Common myeloid progenitor, CD34-positive (primary cell): ENCODE measurements around the gene TADA2A.

Experiments used
- CTCF ChIA-PET: fragments of 350-600 bp; sonication (Branson Sonifier 250); formaldehyde crosslinking; loops from one replicate; lab custom pipeline; 2021; ENCODE audit warnings: antibody characterized with exemption; lab: Charles Lee
- POLR2A ChIA-PET: fragments of 350-600 bp; sonication (Branson Sonifier 250); formaldehyde crosslinking; loops from one replicate; lab custom pipeline; 2021; ENCODE audit warnings: antibody characterized with exemption; lab: Charles Lee
- DNase-seq, 3 donors: peaks; one replicate each; pipeline versions ENCODE4 v3.0.0 to v3.0.0-alpha.2; 2013
- H3K27ac ChIP-seq, 2 experiments: 1 replicate in 1 of 2; 2 replicates in 1 of 2; pipeline ENCODE4 v1.7.0; 2013; ENCODE audit warnings: inconsistent platforms in 2 of 2, low read length in 2 of 2, mild to moderate bottlenecking in 2 of 2, low read depth in 1 of 2, moderate library complexity in 1 of 2; ENCODE audit not compliant: severe bottlenecking in 2 of 2, insufficient read depth in 1 of 2, poor library complexity in 1 of 2
- H3K27me3 ChIP-seq, 5 experiments: replicated peaks in 2 of 5; 1 replicate in 3 of 5; 2 replicates in 2 of 5; pipeline versions ENCODE4 v1.6.1 to v1.7.0; 2013; ENCODE audit warnings: low read length in 4 of 5, mild to moderate bottlenecking in 2 of 5, moderate library complexity in 2 of 5, inconsistent platforms in 1 of 5; ENCODE audit not compliant: insufficient read depth in 5 of 5, control insufficient read depth in 4 of 5
- H3K36me3 ChIP-seq, 4 experiments: 1 replicate in 2 of 4; 2 replicates in 2 of 4; pipeline versions ENCODE4 v1.6.1 to v1.7.0; 2013; ENCODE audit warnings: low read length in 3 of 4, control low read depth in 1 of 4, mild to moderate bottlenecking in 1 of 4; ENCODE audit not compliant: control insufficient read depth in 4 of 4, insufficient read depth in 4 of 4
- H3K4me1 ChIP-seq, 4 experiments: 1 replicate in 3 of 4; 2 replicates in 1 of 4; pipeline versions ENCODE4 v1.6.1 to v1.7.1; 2013; ENCODE audit warnings: low read length in 3 of 4, mild to moderate bottlenecking in 3 of 4, control low read depth in 1 of 4, inconsistent platforms in 1 of 4, moderate library complexity in 1 of 4; ENCODE audit not compliant: control insufficient read depth in 4 of 4, insufficient read depth in 4 of 4; ENCODE audit errors: control extremely low read depth in 1 of 4
- H3K4me3 ChIP-seq, 7 experiments: 1 replicate in 4 of 7; 2 replicates in 3 of 7; pipeline versions ENCODE4 v1.5.1 to v1.7.0; 2013; ENCODE audit warnings: mild to moderate bottlenecking in 7 of 7, low read length in 6 of 7, moderate library complexity in 6 of 7, inconsistent platforms in 2 of 7, low read depth in 2 of 7, control low read depth in 1 of 7; ENCODE audit not compliant: insufficient read depth in 4 of 7, control insufficient read depth in 1 of 7; ENCODE audit errors: extremely low read depth in 1 of 7
- H3K9me3 ChIP-seq, 5 experiments: 1 replicate in 4 of 5; 2 replicates in 1 of 5; pipeline versions ENCODE4 v1.6.1 to v1.7.1; 2013; ENCODE audit warnings: low read length in 4 of 5, mild to moderate bottlenecking in 2 of 5, inconsistent platforms in 1 of 5, low read depth in 1 of 5, moderate library complexity in 1 of 5; ENCODE audit not compliant: control insufficient read depth in 4 of 5, insufficient read depth in 2 of 5; ENCODE audit errors: control extremely low read depth in 1 of 5
- WGBS: methylation state at CpG from one replicate; pipeline ENCODE4 v1.1.5; 2013; ENCODE audit not compliant: insufficient coverage; 5-methylcytosine and 5-hydroxymethylcytosine counted together

The TADA2A gene

GRCh38 chr17:37458805-37459204, 52.1 kb downstream of the TADA2A start:
- H3K27ac ChIP-seq: no peak overlapping the region
- H3K4me1 ChIP-seq: no peaks in the 10 kb centered on the region
- no peak overlapping the region for H3K4me3 ChIP-seq
- H3K36me3 ChIP-seq: peaks cover 10 to 27% (median 21%) of the 10 kb centered on the region in 4 experiments
- H3K9me3 ChIP-seq: no peaks in the 10 kb centered on the region
- no peaks in the 10 kb centered on the region for H3K27me3 ChIP-seq
- 100% methylated on average over 2 of the region's 3 CpGs for WGBS
- no peak for DNase-seq
- ChIA-PET CTCF (interaction anchor here (1.4 kb wide), 1 partner anchor 9 kb away, joined by 3 read pairs; no protein-coding TSS in a partner anchor), POLR2A (no interaction called here)

- Histone ChIP-seq H3K36me3 (peaks cover 10 to 33% (median 28%) of the 10 kb centered on the region in 4 experiments), H3K9me3 (no peaks in the 10 kb centered on the region), H3K4me3 (no peak overlapping the region), H3K27me3 (no peaks in the 10 kb centered on the region), H3K27ac (no peak overlapping the region), H3K4me1 (no peaks in the 10 kb centered on the region)
- ChIA-PET CTCF (no interaction called here), POLR2A (no interaction called here)
- no peak for DNase-seq
- WGBS: 90% methylated on average over 2 of the region's 3 CpGs
Observed at GRCh38 chr17:37461668-37462067, 55.0 kb downstream of the TADA2A start.

GRCh38 chr17:37462492-37462891, 55.8 kb downstream of the TADA2A start:
- ChIA-PET POLR2A (no interaction called here), CTCF (no interaction called here)
- Histone ChIP-seq H3K4me3 (no peak overlapping the region), H3K27ac (no peak overlapping the region), H3K9me3 (no peaks in the 10 kb centered on the region), H3K36me3 (peaks cover 8 to 39% (median 31%) of the 10 kb centered on the region in 4 experiments), H3K4me1 (no peaks in the 10 kb centered on the region), H3K27me3 (no peaks in the 10 kb centered on the region)
- DNase-seq: no peak
- WGBS: no CpG with 5 or more reads among the region's 5 CpGs

- ChIA-PET CTCF (no interaction called here), POLR2A (no interaction called here)
- Histone ChIP-seq H3K27me3 (no peaks in the 10 kb centered on the region), H3K27ac (no peak overlapping the region), H3K4me1 (no peaks in the 10 kb centered on the region), H3K9me3 (no peaks in the 10 kb centered on the region), H3K36me3 (peaks cover 8 to 44% (median 32%) of the 10 kb centered on the region in 4 experiments), H3K4me3 (no peak overlapping the region)
- DNase-seq: no peak
- WGBS: no CpG with 5 or more reads among the region's 3 CpGs
Observed at GRCh38 chr17:37463039-37463438, 56.4 kb downstream of the TADA2A start.

GRCh38 chr17:37465069-37465616, 58.5 kb downstream of the TADA2A start:
- 100% methylated on average over 7 of the region's 7 CpGs for WGBS
- peaks cover 8 to 51% (median 31%) of the 10 kb centered on the region in 4 experiments for H3K36me3 ChIP-seq
- H3K9me3 ChIP-seq: no peaks in the 10 kb centered on the region
- DNase-seq: peak in 2 of 3 donors; percentile 26
- H3K4me1 ChIP-seq: peaks cover 0 to 7% (median 5%) of the 10 kb centered on the region in 4 experiments
- no peak overlapping the region for H3K27ac ChIP-seq
- no peak overlapping the region for H3K4me3 ChIP-seq
- no peaks in the 10 kb centered on the region for H3K27me3 ChIP-seq
- POLR2A ChIA-PET: no interaction called here
- CTCF ChIA-PET: no interaction called here

GRCh38 chr17:37466471-37466870, 59.8 kb downstream of the TADA2A start:
- peaks cover 5 to 56% (median 35%) of the 10 kb centered on the region in 4 experiments for H3K36me3 ChIP-seq
- no peaks in the 10 kb centered on the region for H3K27me3 ChIP-seq
- no peak overlapping the region for H3K4me3 ChIP-seq
- POLR2A ChIA-PET: no interaction called here
- no CpG with 5 or more reads among the region's 1 CpG for WGBS
- H3K9me3 ChIP-seq: no peaks in the 10 kb centered on the region
- no peak for DNase-seq
- CTCF ChIA-PET: no interaction called here
- H3K27ac ChIP-seq: no peak overlapping the region
- H3K4me1 ChIP-seq: peaks cover 2 to 18% (median 8%) of the 10 kb centered on the region in 4 experiments

- Histone ChIP-seq H3K9me3 (no peaks in the 10 kb centered on the region), H3K4me3 (no peak overlapping the region), H3K36me3 (peaks cover 9 to 61% (median 43%) of the 10 kb centered on the region in 4 experiments), H3K27me3 (no peaks in the 10 kb centered on the region), H3K27ac (peak overlapping the region; percentile 40 to 51), H3K4me1 (peaks cover 2 to 18% (median 8%) of the 10 kb centered on the region in 4 experiments)
- 44% methylated on average over 6 of the region's 7 CpGs for WGBS
- POLR2A ChIA-PET: no interaction called here
- peak in 2 of 3 donors; percentile 77 to 78 for DNase-seq
- CTCF ChIA-PET: no interaction called here
Observed at GRCh38 chr17:37470181-37470580, 63.5 kb downstream of the TADA2A start.
